ENCODE measurements around the gene ATXN7L1.
A peak's percentile ranks its signal among the peaks of the same experiment; 100 is the strongest.

Gene ATXN7L1

GRCh38 chr7:105800442-105800841 lies 76.0 kb downstream of the ATXN7L1 start:
- no peak overlapping the region for H4K91ac ChIP-seq (ENCODE audit: low read depth, low read length, poor library complexity)
- no peak overlapping the region for H3K9ac ChIP-seq (ENCODE audit: low read depth, low read length, poor library complexity)
- H3K23ac ChIP-seq (ENCODE audit: low read depth, low read length, poor library complexity) = no peak overlapping the region
- WGBS, 2 donors (ENCODE audit: extremely low coverage in 2 of 2, insufficient read length in 2 of 2, insufficient replicate concordance in 1 of 2) = no CpG with 5 or more reads among the region's 3 CpGs
- H3K4ac ChIP-seq (ENCODE audit: low read length) = no peak overlapping the region
- H2BK120ac ChIP-seq (ENCODE audit: low read depth, low read length) = no peak overlapping the region
- H3K4me2 ChIP-seq (ENCODE audit: insufficient read depth, low read length, poor library complexity, severe bottlenecking) = no peak overlapping the region
- H3K27me3 ChIP-seq (ENCODE audit: control insufficient read depth in 3 of 3, insufficient read depth in 3 of 3, low read depth in 1 of 3, low read length in 3 of 3) = no peaks in the 10 kb centered on the region
- H3K4me3 ChIP-seq (ENCODE audit: low read length in 2 of 2) = no peak overlapping the region
- no peak overlapping the region for H3K27ac ChIP-seq (replicated peaks; ENCODE audit: low read length)
- no peak overlapping the region for H3K14ac ChIP-seq (ENCODE audit: low read length)
- no peak overlapping the region for H2BK5ac ChIP-seq (ENCODE audit: low read length)
- H3K4me1 ChIP-seq (ENCODE audit: control insufficient read depth in 2 of 2, insufficient read depth in 1 of 2, low read depth in 1 of 2, low read length in 2 of 2) = peaks cover 7 to 17% of the 10 kb centered on the region in 2 donors
- H3K36me3 ChIP-seq (replicated peaks in 1 of 2; ENCODE audit: control insufficient read depth in 2 of 2, insufficient read depth in 2 of 2, low read length in 2 of 2) = peaks cover 0 to 2% of the 10 kb centered on the region in 2 donors
- no peak overlapping the region for H2BK15ac ChIP-seq (ENCODE audit: low read length)
- no peaks in the 10 kb centered on the region for H3K9me3 ChIP-seq (replicated peaks in 1 of 2; ENCODE audit: control insufficient read depth in 2 of 2, insufficient read depth in 1 of 2, low read depth in 1 of 2, low read length in 2 of 2)
- DNase-seq (ENCODE audit: low spot score) = no peak
- H3K18ac ChIP-seq (ENCODE audit: low read length) = no peak overlapping the region
- no peak overlapping the region for H2BK12ac ChIP-seq (ENCODE audit: low read length)
- H2AFZ ChIP-seq (ENCODE audit: low read length) = no peak overlapping the region
- H2AK5ac ChIP-seq (ENCODE audit: low read depth, low read length) = no peak overlapping the region
- H3K79me1 ChIP-seq (ENCODE audit: low read depth, low read length) = peaks cover 2% of the 10 kb centered on the region
- H4K8ac ChIP-seq (ENCODE audit: low read depth, low read length) = no peak overlapping the region

- DNase-seq (ENCODE audit: low spot score) = no peak
- Histone ChIP-seq H2BK15ac (ENCODE audit: low read length) (no peak overlapping the region), H2AK5ac (ENCODE audit: low read depth, low read length) (no peak overlapping the region), H2BK12ac (ENCODE audit: low read length) (no peak overlapping the region), H3K79me1 (ENCODE audit: low read depth, low read length) (no peaks in the 10 kb centered on the region), H3K9ac (ENCODE audit: low read depth, low read length, poor library complexity) (no peak overlapping the region), H3K23ac (ENCODE audit: low read depth, low read length, poor library complexity) (no peak overlapping the region), H3K4ac (ENCODE audit: low read length) (no peak overlapping the region), H2BK120ac (ENCODE audit: low read depth, low read length) (no peak overlapping the region), H3K14ac (ENCODE audit: low read length) (no peak overlapping the region), H3K18ac (ENCODE audit: low read length) (no peak overlapping the region), H4K91ac (ENCODE audit: low read depth, low read length, poor library complexity) (no peak overlapping the region), H3K4me3 (ENCODE audit: low read length in 2 of 2) (no peak overlapping the region), H3K27ac (replicated peaks; ENCODE audit: low read length) (no peak overlapping the region), H3K36me3 (replicated peaks in 1 of 2; ENCODE audit: control insufficient read depth in 2 of 2, insufficient read depth in 2 of 2, low read length in 2 of 2) (peaks cover 0 to 2% of the 10 kb centered on the region in 2 donors), H3K9me3 (replicated peaks in 1 of 2; ENCODE audit: control insufficient read depth in 2 of 2, insufficient read depth in 1 of 2, low read depth in 1 of 2, low read length in 2 of 2) (no peaks in the 10 kb centered on the region), H3K4me2 (ENCODE audit: insufficient read depth, low read length, poor library complexity, severe bottlenecking) (no peak overlapping the region), H4K8ac (ENCODE audit: low read depth, low read length) (no peak overlapping the region), H3K27me3 (ENCODE audit: control insufficient read depth in 3 of 3, insufficient read depth in 3 of 3, low read depth in 1 of 3, low read length in 3 of 3) (no peaks in the 10 kb centered on the region), H2AFZ (ENCODE audit: low read length) (no peak overlapping the region), H2BK5ac (ENCODE audit: low read length) (no peak overlapping the region), H3K4me1 (ENCODE audit: control insufficient read depth in 2 of 2, insufficient read depth in 1 of 2, low read depth in 1 of 2, low read length in 2 of 2) (peaks cover 5 to 13% of the 10 kb centered on the region in 2 donors)
- no CpG with 5 or more reads among the region's 7 CpGs for WGBS, 2 donors (ENCODE audit: extremely low coverage in 2 of 2, insufficient read length in 2 of 2, insufficient replicate concordance in 1 of 2)
Measured at GRCh38 chr7:105799677-105800076, 76.7 kb downstream of the ATXN7L1 start.

GRCh38 chr7:105799006-105799405 lies 77.4 kb downstream of the ATXN7L1 start:
- Histone ChIP-seq H2BK15ac (ENCODE audit: low read length) (no peak overlapping the region), H3K36me3 (replicated peaks in 1 of 2; ENCODE audit: control insufficient read depth in 2 of 2, insufficient read depth in 2 of 2, low read length in 2 of 2) (peaks cover 0 to 2% of the 10 kb centered on the region in 2 donors), H4K91ac (ENCODE audit: low read depth, low read length, poor library complexity) (no peak overlapping the region), H3K4me2 (ENCODE audit: insufficient read depth, low read length, poor library complexity, severe bottlenecking) (no peak overlapping the region), H2BK5ac (ENCODE audit: low read length) (no peak overlapping the region), H2BK12ac (ENCODE audit: low read length) (no peak overlapping the region), H3K14ac (ENCODE audit: low read length) (no peak overlapping the region), H2BK120ac (ENCODE audit: low read depth, low read length) (no peak overlapping the region), H2AFZ (ENCODE audit: low read length) (no peak overlapping the region), H3K79me1 (ENCODE audit: low read depth, low read length) (no peaks in the 10 kb centered on the region), H3K23ac (ENCODE audit: low read depth, low read length, poor library complexity) (no peak overlapping the region), H3K27me3 (ENCODE audit: control insufficient read depth in 3 of 3, insufficient read depth in 3 of 3, low read depth in 1 of 3, low read length in 3 of 3) (no peaks in the 10 kb centered on the region), H4K8ac (ENCODE audit: low read depth, low read length) (no peak overlapping the region), H3K9ac (ENCODE audit: low read depth, low read length, poor library complexity) (no peak overlapping the region), H2AK5ac (ENCODE audit: low read depth, low read length) (no peak overlapping the region), H3K4me1 (ENCODE audit: control insufficient read depth in 2 of 2, insufficient read depth in 1 of 2, low read depth in 1 of 2, low read length in 2 of 2) (peaks cover 5 to 13% of the 10 kb centered on the region in 2 donors), H3K9me3 (replicated peaks in 1 of 2; ENCODE audit: control insufficient read depth in 2 of 2, insufficient read depth in 1 of 2, low read depth in 1 of 2, low read length in 2 of 2) (no peaks in the 10 kb centered on the region), H3K18ac (ENCODE audit: low read length) (no peak overlapping the region), H3K4ac (ENCODE audit: low read length) (no peak overlapping the region), H3K4me3 (ENCODE audit: low read length in 2 of 2) (no peak overlapping the region), H3K27ac (replicated peaks; ENCODE audit: low read length) (no peak overlapping the region)
- WGBS, 2 donors (ENCODE audit: extremely low coverage in 2 of 2, insufficient read length in 2 of 2, insufficient replicate concordance in 1 of 2) = no CpG with 5 or more reads among the region's 4 CpGs
- peak; percentile 40 for DNase-seq (ENCODE audit: low spot score)

GRCh38 chr7:105797652-105798051 lies 78.7 kb downstream of the ATXN7L1 start:
- no peak overlapping the region for H4K91ac ChIP-seq (ENCODE audit: low read depth, low read length, poor library complexity)
- H3K23ac ChIP-seq (ENCODE audit: low read depth, low read length, poor library complexity) = no peak overlapping the region
- H2BK12ac ChIP-seq (ENCODE audit: low read length) = no peak overlapping the region
- no peak overlapping the region for H3K18ac ChIP-seq (ENCODE audit: low read length)
- no peak overlapping the region for H2BK120ac ChIP-seq (ENCODE audit: low read depth, low read length)
- H3K4me3 ChIP-seq (ENCODE audit: low read length in 2 of 2) = no peak overlapping the region
- peaks cover 0 to 2% of the 10 kb centered on the region in 2 donors for H3K36me3 ChIP-seq (replicated peaks in 1 of 2; ENCODE audit: control insufficient read depth in 2 of 2, insufficient read depth in 2 of 2, low read length in 2 of 2)
- H3K4me1 ChIP-seq (ENCODE audit: control insufficient read depth in 2 of 2, insufficient read depth in 1 of 2, low read depth in 1 of 2, low read length in 2 of 2) = peaks cover 5 to 13% of the 10 kb centered on the region in 2 donors
- no peak overlapping the region for H2AK5ac ChIP-seq (ENCODE audit: low read depth, low read length)
- no peak overlapping the region for H2BK5ac ChIP-seq (ENCODE audit: low read length)
- H2AFZ ChIP-seq (ENCODE audit: low read length) = no peak overlapping the region
- no peak overlapping the region for H3K9ac ChIP-seq (ENCODE audit: low read depth, low read length, poor library complexity)
- H3K4ac ChIP-seq (ENCODE audit: low read length) = no peak overlapping the region
- no peak overlapping the region for H4K8ac ChIP-seq (ENCODE audit: low read depth, low read length)
- no peaks in the 10 kb centered on the region for H3K79me1 ChIP-seq (ENCODE audit: low read depth, low read length)
- H2BK15ac ChIP-seq (ENCODE audit: low read length) = no peak overlapping the region
- H3K4me2 ChIP-seq (ENCODE audit: insufficient read depth, low read length, poor library complexity, severe bottlenecking) = no peak overlapping the region
- no peaks in the 10 kb centered on the region for H3K9me3 ChIP-seq (replicated peaks in 1 of 2; ENCODE audit: control insufficient read depth in 2 of 2, insufficient read depth in 1 of 2, low read depth in 1 of 2, low read length in 2 of 2)
- no peak overlapping the region for H3K27ac ChIP-seq (replicated peaks; ENCODE audit: low read length)
- H3K27me3 ChIP-seq (ENCODE audit: control insufficient read depth in 3 of 3, insufficient read depth in 3 of 3, low read depth in 1 of 3, low read length in 3 of 3) = no peaks in the 10 kb centered on the region
- no peak overlapping the region for H3K14ac ChIP-seq (ENCODE audit: low read length)
- no peak for DNase-seq (ENCODE audit: low spot score)
- WGBS, 2 donors (ENCODE audit: extremely low coverage in 2 of 2, insufficient read length in 2 of 2, insufficient replicate concordance in 1 of 2) = no CpG with 5 or more reads among the region's 7 CpGs

Data from neuronal stem cell (in vitro differentiated cells).